Activated T-cell treated with anti-CD3 and anti-CD28 coated beads for 24 hours (primary cell): ENCODE results near the gene LRRC36.
"Not testable (repeated sequence)": the region's sequence is repeated elsewhere in the genome, so short reads cannot be mapped to it uniquely, and the experiment has no call there.

Source experiments
- DNase-seq: peaks from one replicate; pipeline ENCODE4 v3.0.0-alpha.2; 2020; ENCODE audit warnings: low read depth

Gene LRRC36

DNA sequence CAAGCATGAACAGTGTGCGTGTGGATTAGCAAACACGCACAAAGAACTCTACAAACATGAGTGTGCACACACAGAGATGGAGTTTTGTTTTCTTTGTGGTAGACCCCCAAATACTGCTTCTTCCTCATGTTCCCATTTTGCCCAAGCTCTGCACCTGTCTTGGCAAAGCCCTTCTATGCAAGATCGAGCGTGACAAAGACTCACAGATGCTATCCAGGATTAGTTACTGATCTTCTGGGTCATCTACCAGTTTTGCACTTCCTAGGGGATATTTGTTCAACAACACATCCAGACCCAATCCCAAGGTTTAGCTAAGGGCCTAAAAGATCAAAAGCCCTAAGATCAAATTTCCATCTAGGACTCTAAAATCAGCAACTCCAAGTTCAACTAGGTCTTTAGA is 16.0 kb downstream of the LRRC36 start:
- no peak for DNase-seq

DNA sequence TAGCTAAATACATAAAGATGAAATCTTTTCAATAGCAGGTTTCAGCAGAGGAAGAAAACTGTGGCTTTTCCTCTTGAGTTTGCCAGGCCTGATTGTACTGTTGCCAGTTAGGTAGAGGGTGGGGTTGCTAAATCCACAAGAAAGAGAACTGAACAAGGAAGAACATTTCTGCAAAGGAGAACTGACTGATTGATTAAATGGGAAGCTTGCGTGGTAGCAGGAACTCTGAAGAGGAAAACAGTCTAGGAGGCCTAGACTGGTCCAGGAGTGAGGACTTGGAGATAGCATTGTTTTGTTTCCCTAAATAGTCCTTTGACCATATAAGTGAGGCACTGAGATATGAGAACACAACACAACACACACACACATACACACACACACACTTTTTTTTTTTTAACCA is 18.8 kb downstream of the LRRC36 start:
- no peak for DNase-seq

DNA sequence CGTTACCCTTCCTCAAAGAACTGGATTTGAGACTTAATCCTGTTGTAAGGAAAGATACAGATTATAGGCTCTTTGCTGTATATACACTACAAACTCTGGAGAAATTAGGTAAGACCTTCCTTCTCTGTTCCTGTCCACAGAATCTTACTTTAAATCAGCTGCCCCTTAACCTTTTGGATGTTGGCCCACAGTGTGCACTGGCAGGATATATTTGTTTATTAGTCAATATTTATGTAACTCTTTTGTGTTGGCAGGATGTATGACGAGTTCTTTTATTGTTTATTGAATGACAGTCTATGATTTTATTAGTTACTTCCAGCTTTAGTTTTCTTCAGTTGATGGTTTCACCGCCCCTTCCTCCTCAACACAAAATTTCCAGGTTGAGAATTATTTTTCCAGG is 19.7 kb downstream of the LRRC36 start:
- DNase-seq: no peak

DNA sequence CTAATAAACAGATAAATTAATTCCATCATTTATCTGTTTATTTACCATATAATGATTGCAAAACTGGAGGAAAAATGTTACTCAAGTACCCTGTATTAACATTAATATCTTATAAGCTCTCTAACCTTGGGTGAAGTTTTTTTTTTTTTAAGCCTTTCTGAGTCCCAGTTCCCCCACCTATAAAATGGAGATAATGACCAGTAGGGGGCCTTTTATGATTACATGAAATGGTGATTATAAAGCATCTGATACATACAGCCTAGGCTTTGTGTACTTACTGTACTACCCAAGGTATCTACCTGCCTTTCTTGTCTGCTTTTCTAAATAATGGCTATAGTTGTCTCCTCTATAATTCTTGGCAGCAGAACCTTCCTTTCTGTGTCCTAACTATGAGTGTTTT is 22.6 kb downstream of the LRRC36 start:
- no peak for DNase-seq

DNA sequence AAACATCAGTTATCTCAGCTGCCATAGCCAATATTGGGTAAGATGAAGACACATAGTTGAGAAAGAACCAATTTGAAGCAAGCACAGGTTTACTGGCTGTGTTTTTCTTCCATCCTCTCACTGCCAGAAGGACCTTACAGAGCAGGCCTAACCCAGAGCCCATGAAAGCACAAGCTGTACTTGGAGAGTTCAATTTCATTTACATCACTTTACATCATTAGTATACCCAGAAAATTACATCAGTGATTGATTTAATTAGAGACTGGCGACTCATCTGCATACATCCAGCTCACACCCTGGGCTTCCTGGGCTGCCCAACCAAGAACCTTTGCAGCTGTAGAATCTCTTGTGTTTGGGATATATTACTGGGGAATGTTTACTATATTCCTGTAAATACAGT is 23.7 kb downstream of the LRRC36 start:
- DNase-seq: no peak

DNA sequence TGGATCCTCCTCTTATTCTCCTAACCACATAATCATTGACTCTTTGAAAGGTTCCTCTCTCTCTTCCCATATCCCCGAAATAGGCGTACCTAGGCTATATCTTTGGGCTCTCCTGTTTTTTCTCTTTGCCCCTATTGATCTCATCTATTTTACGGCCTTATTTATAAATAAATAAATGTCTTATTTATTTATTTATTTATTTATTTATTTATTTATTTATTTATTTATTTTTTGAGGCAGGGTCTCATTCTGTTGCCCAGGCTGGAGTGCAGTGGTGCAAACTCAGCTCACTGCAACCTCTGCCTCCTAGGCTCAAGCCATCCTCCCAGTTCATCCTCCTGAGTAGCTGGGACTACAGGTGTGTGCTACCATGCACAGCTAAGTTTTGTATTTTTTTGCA is 25.8 kb downstream of the LRRC36 start:
- not testable (repeated sequence) for DNase-seq

DNA sequence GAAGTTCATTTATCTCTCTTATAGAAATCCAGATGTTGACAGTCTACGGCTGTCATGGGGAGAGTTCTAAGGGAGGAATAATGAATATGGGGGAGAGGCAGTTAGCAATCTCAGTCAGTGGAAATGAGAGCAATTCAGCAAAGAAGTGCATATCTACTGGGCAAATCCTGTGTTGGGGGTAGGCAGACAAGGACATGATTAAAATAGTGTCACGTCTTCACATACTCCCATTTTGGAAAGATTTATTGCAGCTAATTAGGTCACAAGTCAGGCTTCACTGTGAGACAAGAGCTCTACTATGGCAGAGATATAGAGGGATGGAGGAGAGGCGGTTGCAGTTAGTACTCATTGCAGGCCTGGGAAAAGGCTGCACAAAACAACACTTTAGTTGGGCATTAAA is 29.8 kb downstream of the LRRC36 start:
- DNase-seq: no peak

DNA sequence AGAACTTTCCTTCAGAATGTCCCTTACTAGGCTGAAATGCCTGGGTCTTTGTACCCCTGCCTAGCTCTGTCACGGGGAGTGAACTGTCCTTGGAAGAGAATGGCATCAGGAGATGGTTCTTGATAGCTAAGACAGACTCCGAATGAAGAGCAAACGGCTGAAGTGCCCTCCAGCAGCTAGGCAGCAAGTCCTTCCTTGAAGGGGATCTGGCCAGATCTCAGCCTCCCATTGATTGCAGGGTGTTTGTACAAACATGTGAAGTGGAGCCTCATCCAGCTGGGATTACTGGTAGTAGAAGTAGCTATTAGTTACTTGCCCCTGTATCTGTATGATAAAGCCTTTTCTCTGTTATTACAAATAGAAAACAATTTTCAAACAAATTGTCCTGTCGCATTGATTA is 30.9 kb downstream of the LRRC36 start:
- no peak for DNase-seq

DNA sequence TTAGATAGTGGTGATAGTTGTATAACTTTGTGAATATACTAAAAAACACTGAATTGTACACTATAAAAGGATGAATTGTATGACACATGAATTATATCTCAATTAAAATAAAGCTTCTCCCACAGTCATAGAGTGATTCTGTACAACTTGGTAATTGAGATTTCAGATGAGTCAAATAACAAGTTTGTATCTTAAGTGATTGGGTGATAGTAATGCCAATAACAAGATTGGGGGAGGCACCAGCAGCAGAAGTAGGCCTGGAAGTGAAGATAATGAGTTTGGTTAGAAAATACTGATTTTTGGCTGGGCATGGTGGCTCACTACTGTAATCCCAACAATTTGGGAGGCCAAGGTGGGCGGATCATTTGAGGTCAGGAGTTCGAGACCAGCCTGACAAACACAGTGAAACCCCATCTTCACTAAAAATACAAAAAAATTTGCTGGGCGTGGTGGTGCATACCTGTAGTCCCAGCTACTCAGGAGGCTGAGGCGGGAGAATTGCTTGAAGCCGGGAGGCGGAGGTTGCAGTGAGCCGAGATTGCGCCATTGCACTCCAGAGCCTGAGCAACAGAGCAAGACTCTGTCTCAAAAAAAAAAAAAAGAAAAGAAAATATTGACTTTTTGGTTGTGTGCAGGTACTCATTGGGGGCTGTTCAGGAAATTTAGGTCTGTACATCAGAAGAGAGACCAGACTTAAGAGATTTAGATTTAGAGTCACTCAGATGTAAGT is 33.1 kb downstream of the LRRC36 start:
- DNase-seq: not testable (repeated sequence)

DNA sequence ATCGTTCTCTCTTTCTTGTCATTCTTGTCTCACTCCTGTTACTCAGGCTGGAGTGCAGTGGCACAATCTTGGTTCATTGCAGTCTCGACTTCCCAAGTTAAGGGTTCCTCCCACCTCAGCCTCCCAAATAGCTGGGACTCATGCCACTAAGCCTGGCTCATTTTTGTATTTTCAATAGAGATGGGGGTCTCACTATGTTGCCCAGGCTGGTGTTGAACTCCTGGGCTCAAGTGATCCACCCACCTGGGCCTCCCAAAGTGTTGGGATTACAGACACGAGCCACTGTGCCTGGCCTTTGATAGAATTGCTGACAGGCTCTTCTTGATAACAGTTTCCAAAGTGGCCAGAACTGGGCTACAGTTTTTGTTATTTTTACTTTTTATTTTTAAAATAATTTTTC is 34.4 kb downstream of the LRRC36 start:
- DNase-seq: no peak

DNA sequence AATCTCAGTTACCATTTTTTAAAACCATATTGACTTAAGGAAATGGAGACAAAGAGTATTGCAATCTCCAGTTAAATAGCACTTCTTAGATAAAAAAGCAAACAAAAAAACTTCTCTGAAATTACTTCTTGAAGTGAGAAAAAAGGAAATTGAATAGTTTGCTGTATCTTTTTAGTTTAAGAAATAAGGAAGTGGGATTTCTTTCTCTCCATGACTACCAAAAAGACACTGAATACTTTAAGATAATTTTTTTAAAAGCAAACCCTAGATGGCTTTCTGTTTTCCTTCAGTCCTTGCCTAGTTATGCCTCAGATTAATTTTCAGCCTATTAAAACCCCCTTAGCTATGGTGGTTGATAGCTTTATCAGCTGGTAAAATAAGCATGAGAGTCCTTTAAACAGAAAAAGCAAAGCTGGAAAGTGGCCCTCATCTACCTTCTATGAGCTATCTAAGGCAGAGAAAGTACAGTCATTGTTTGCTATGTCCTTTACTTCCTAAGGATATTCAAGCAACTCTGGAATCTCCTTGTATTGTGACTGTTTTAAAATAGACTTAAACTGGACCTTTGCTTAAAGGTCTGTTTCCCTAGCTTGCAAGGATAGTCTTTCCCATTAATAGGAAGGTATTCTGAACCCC is 38.1 kb downstream of the LRRC36 start:
- no peak for DNase-seq

DNA sequence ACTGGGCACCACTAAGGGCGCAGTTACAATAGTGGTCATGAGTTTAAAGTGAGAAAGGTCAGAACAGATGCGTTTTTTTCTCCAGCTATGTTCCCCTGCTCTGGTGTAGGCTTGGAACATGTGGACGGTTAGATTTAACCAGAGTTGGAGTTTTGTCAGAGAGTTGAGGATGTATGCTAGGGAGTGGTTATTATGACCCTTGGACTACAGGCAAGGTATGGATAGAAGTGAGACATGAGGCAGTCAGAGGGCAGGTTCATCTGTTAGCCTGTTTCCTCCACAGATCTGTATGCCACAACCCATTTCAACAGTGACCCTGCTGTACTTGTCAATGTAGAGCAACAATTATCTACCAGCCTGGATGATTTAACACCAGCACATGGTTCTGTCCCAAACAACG is 44.0 kb downstream of the LRRC36 start:
- DNase-seq: no peak

DNA sequence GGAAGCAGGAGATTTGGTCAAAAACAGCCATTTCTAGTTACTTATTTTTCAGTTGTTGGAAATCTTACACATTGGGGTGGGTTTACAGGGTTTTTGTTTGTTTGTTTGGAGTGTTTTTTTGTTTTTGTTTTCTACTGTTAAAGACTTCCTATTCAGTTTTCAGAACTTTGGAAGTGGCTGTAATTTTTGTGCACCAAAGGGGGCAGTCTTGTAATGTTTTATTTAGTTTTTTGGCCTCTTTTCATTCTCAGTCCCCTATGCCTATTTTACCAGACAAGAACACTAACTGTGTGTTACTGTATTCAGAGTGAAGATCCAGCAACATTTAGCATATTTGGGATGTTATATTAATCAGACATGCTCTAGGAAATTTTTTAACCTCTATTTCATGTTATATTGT is 46.0 kb downstream of the LRRC36 start:
- no peak for DNase-seq

DNA sequence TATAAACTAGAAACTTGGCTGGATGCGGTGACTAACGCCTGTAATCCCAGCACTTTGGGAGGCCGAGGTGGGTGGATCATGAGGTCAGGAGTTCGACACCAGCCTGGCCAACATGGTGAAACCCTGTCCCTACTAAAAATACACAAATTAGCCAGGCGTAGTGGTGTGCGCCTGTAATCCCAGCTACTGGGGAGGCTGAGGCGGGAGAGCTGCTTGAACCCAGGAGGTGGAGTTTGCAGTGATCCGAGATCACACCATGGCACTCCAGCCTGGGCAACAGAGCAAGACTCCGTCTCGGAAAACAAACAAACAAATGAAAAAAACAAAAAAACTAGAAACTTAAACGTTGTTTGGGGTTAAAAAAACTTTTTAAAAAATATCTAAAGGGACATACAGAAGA is 49.4 kb downstream of the LRRC36 start:
- DNase-seq: not testable (repeated sequence)

DNA sequence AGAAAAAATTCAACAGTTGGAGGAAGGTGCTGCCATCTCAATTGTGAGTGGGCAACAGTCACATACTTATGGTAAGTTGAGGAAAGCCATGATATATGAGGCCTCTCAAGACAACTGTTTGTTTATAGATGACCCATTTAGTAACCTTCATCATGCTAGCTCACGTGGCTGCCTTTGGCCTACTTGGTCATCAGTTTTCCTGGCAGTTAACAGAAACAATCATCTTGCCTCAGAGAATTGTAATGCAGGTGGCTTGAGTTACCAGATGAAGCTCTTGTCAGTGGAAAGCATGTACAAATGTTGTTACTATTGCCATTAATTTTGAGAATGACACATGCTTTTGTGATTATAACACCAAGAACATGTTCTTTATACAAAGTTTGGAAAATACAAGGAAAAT is 52.0 kb downstream of the LRRC36 start:
- DNase-seq: no peak

DNA sequence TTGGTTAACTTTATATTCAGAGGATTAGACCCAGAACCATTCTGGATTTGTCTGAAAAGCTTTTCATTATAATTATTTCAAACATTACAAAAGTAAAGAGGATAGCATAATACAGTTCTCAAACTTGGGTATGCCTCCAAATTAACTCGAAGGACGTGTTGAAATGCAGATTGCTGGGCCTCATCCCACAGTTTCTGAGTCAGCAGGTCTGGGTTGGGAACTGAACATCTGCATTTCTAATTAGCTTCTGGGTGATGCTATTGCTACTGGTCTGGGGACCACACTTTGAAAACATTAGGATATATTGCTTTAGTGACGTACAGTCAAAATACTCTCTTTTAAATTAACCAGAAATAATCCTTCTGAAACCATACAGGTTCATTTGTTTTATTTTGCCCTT is 56.7 kb downstream of the LRRC36 start:
- DNase-seq: no peak

DNA sequence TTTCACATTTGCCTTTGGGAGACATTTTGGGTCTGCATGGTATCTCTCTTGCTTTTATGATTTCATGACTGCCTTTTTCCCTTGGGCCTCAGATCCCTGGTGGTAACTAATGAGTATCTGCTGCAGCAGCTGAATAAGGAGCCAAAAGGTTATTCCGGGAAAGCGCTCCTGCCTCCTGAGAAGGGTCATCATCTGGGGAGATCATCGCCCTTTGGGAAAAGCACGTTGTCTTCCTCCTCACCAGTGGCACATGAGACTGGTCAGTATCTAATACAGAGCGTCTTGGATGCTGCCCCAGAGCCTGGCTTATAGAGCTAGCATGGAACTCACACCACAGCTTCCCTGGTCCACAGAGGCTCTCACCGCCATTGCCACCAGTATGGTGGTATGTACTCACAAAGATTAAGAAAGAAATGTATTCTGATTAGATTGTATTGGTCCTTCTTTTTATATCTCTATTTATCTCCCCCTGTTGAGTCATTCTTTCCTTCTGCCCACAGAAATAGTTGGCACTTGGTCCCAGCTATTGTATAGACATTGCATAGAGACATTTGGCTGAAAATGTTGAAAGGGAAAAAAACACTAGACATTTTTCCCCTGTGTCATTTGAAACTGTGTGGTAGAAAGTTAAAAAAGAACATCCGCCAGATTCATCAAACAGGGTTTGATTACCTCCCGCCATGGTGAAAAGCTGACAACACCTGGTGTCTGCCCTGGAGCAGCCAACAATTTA is 58.3 kb downstream of the LRRC36 start:
- no peak for DNase-seq

DNA sequence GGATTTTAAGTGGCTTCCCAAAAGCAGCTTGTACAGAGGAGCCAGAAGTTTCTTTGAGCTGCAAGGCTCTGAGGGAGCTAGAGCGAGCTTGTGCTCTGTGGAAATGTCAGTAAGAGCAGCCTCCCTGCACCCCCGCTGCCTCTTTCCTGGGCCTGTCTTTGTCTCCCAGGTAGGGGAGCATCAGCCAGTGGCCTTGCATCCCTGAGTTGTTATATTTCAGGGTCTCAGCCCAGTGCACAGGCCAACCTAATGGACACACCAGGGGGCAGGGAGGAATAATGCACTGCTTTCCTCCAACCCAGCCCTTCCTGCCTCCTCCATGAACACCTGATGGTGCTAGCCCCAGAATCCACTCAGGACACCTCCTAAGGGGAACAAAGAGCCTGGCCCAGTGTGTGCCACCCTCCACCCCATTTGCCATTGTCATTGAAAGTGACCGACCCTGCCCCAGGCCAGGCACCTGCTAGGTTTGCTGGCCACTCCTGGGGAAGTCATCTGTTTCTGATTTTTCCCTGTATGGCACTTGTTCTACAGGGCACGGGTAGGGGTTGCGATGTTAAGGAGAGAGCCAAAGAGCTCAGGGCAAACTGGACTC is 60.3 kb downstream of the LRRC36 start:
- no peak for DNase-seq

DNA sequence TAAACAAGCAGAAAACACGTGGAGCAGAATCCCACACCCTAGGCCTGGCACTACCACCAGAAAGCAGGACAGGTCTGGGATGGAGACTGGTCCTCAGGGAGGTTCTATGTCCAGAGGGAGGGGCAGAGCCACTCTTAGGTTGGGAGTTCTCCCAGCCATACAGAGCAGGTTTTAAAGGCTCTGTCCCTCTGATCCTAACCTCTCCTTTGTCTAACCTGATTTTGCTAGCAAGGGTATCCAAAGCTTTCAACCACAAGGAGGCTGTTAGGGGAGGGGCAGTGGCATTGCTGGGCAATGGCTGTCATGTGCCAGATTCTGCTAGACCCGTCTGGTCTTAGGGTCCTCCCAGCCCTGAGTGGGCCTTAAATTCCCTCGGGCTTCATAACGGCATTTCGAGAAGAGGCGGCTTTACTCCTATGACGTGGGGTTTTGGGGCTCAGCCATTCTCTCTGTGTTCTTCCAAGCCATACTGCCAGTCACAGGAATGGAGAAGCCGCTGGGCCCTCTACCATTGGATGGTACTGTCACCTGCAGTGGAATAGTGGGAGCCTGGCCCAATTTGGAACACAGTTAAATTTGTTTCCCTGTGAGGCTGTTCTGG is 61.0 kb downstream of the LRRC36 start:
- no peak for DNase-seq

DNA sequence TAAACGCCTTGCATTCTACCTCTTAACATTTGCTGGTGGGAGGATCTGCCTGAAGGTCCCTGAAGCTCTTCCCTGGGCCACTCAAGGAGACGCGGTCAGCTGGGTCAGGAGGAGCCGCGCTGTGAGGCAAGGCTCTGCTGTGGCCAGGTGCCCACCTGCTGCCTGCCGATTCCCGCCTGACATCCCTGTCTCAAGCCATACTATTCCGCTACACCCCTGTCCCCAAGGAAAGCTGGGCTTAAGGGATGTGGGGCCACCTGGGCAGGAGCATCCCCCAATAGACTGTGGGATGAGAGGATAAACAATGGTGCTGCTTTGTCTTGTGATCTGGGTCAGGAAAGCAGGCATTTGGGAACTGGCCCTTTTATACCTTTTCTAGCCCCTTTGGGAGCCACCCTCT is 61.6 kb downstream of the LRRC36 start:
- no peak for DNase-seq

DNA sequence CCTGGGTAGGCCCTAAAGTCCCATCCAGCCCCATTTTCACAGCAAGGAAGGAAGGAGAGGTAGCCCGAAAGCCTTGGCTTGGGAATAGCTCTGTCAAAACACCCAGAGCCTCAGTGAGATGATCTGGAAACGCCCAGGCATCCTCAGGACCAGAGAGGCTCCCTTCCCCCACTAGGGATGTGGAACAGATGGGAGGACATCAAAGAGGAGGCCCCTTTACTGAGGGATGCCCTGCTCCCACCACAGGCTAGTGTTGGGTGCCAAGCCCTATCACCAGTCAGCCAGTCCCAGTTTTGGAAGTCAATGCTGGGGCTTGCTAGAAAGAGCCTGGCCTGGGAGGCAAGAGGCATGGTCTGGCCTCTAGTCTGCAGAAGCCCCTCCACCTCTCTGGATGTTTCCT is 62.0 kb downstream of the LRRC36 start:
- no peak for DNase-seq
